ENCODE measurements around the gene PPP1R1C.

Gene PPP1R1C

GRCh38 chr2:182072861-182073260 is 87.2 kb downstream of the PPP1R1C start:
- TF ChIP-seq FOXP2 (optimal IDR thresholded peaks at IDR 0.05; ENCODE audit: borderline replicate concordance, extremely low read depth, extremely low read length, insufficient read depth) (no peak), REST (IDR thresholded peaks at IDR 0.05; ENCODE audit: insufficient read depth in 1 of 2, low read depth in 2 of 2, low read length in 2 of 2) (no peak), POLR2AphosphoS5 (IDR thresholded peaks at IDR 0.05; ENCODE audit: low read depth, low read length) (no peak), TAF1 (IDR thresholded peaks at IDR 0.05; ENCODE audit: borderline replicate concordance, insufficient read depth, low read length) (no peak), SIN3A (IDR thresholded peaks at IDR 0.05; ENCODE audit: borderline replicate concordance, insufficient read depth, low read length) (no peak)

- TF ChIP-seq POLR2AphosphoS5 (IDR thresholded peaks at IDR 0.05; ENCODE audit: low read depth, low read length) = no peak
- TF ChIP-seq FOXP2 (optimal IDR thresholded peaks at IDR 0.05; ENCODE audit: borderline replicate concordance, extremely low read depth, extremely low read length, insufficient read depth) = no peak
- no peak for TF ChIP-seq SIN3A (IDR thresholded peaks at IDR 0.05; ENCODE audit: borderline replicate concordance, insufficient read depth, low read length)
- no peak for TF ChIP-seq TAF1 (IDR thresholded peaks at IDR 0.05; ENCODE audit: borderline replicate concordance, insufficient read depth, low read length)
Observed at GRCh38 chr2:182073613-182074012, 88.0 kb downstream of the PPP1R1C start.

- TF ChIP-seq FOXP2 (optimal IDR thresholded peaks at IDR 0.05; ENCODE audit: borderline replicate concordance, extremely low read depth, extremely low read length, insufficient read depth) = no peak
- TF ChIP-seq TAF1 (IDR thresholded peaks at IDR 0.05; ENCODE audit: borderline replicate concordance, insufficient read depth, low read length) = no peak
- no peak for TF ChIP-seq REST (IDR thresholded peaks at IDR 0.05; ENCODE audit: insufficient read depth in 1 of 2, low read depth in 2 of 2, low read length in 2 of 2)
- no peak for TF ChIP-seq POLR2AphosphoS5 (IDR thresholded peaks at IDR 0.05; ENCODE audit: low read depth, low read length)
- TF ChIP-seq SIN3A (IDR thresholded peaks at IDR 0.05; ENCODE audit: borderline replicate concordance, insufficient read depth, low read length) = no peak
Observed at GRCh38 chr2:182077023-182077422, 91.4 kb downstream of the PPP1R1C start.

- no peak for TF ChIP-seq FOXP2 (optimal IDR thresholded peaks at IDR 0.05; ENCODE audit: borderline replicate concordance, extremely low read depth, extremely low read length, insufficient read depth)
- TF ChIP-seq POLR2AphosphoS5 (IDR thresholded peaks at IDR 0.05; ENCODE audit: low read depth, low read length) = no peak
- no peak for TF ChIP-seq REST (IDR thresholded peaks at IDR 0.05; ENCODE audit: insufficient read depth in 1 of 2, low read depth in 2 of 2, low read length in 2 of 2)
- TF ChIP-seq SIN3A (IDR thresholded peaks at IDR 0.05; ENCODE audit: borderline replicate concordance, insufficient read depth, low read length) = no peak
- TF ChIP-seq TAF1 (IDR thresholded peaks at IDR 0.05; ENCODE audit: borderline replicate concordance, insufficient read depth, low read length) = no peak
Observed at GRCh38 chr2:182077448-182078142, 91.9 kb downstream of the PPP1R1C start.

- TF ChIP-seq REST (IDR thresholded peaks at IDR 0.05; ENCODE audit: insufficient read depth in 1 of 2, low read depth in 2 of 2, low read length in 2 of 2) = no peak
- no peak for TF ChIP-seq TAF1 (IDR thresholded peaks at IDR 0.05; ENCODE audit: borderline replicate concordance, insufficient read depth, low read length)
- TF ChIP-seq SIN3A (IDR thresholded peaks at IDR 0.05; ENCODE audit: borderline replicate concordance, insufficient read depth, low read length) = no peak
- TF ChIP-seq POLR2AphosphoS5 (IDR thresholded peaks at IDR 0.05; ENCODE audit: low read depth, low read length) = no peak
- TF ChIP-seq FOXP2 (optimal IDR thresholded peaks at IDR 0.05; ENCODE audit: borderline replicate concordance, extremely low read depth, extremely low read length, insufficient read depth) = no peak
Observed at GRCh38 chr2:182078988-182079602, 93.4 kb downstream of the PPP1R1C start.

Data from PFSK-1 (cell line).